GM18868 (cell line): ENCODE data around the gene MPG.
"Not testable (repeated sequence)": the region's sequence is repeated elsewhere in the genome, so short reads cannot be mapped to it uniquely, and the experiment has no call there.

ENCODE experiments used
- ATAC-seq: cut with Tn5 transposase; IDR thresholded peaks from one replicate; pipeline ENCODE4 v1.9.1; 2021; ENCODE audit warnings: mild to moderate bottlenecking, moderate library complexity; ENCODE audit not compliant: unreplicated experiment

Gene MPG, protein sequence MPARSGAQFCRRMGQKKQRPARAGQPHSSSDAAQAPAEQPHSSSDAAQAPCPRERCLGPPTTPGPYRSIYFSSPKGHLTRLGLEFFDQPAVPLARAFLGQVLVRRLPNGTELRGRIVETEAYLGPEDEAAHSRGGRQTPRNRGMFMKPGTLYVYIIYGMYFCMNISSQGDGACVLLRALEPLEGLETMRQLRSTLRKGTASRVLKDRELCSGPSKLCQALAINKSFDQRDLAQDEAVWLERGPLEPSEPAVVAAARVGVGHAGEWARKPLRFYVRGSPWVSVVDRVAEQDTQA

DNA sequence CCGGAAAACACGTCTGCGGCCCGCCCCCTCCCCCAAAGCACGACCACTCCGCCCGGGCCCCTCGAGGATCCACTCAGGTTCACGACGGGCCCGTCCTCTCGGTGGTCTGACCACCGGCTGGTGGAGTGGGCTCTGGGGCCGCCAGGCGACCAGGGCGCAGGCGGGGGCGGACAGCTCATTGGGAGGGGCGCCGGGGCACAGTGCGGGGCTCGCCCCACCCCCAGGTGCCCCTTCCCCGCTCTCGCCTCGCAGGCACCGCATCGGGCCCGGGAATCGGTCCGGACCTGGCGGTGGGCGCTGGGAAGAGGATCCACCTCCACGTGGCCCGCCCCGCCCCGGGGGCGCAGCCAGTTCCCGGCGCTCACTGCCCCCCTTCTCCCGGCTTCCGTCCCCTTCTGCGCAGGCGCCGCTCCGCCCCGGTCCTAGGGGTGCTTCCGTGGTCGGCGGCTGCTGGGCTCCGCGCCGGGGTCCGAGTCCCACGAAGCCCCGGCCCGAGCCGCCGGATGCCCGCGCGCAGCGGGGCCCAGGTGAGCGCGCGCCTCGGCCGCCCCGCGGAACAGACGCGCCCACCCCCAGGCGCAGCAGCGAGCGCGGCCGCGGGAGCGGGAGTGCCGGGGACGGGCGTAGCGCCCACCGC is at the start of gene MPG:
MPG (plus strand) TSS at position 419 of the 637 bp plus-strand sequence; CDS start at position 504, 85 bp downstream.
- no peak for ATAC-seq

DNA sequence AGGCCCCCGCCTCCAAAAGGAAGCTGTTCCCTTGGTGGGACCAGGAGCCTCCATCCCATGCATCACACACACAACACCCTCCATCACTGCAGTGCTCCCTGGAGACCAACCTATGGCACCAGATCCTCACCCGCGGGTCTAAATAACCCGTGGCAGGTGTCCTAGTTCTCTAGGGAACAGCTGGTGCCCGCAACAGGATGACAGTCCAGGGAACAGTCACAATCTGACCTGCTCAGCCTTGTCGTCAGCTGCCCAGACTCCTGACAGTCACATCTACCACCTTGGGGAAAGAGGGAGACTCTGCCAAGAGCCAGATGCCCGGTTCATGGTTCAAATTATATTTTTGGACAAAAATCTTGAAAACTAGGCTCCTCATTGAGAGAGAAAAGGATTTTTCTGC is 47.4 kb upstream of the MPG start:
- not testable (repeated sequence) for ATAC-seq

DNA sequence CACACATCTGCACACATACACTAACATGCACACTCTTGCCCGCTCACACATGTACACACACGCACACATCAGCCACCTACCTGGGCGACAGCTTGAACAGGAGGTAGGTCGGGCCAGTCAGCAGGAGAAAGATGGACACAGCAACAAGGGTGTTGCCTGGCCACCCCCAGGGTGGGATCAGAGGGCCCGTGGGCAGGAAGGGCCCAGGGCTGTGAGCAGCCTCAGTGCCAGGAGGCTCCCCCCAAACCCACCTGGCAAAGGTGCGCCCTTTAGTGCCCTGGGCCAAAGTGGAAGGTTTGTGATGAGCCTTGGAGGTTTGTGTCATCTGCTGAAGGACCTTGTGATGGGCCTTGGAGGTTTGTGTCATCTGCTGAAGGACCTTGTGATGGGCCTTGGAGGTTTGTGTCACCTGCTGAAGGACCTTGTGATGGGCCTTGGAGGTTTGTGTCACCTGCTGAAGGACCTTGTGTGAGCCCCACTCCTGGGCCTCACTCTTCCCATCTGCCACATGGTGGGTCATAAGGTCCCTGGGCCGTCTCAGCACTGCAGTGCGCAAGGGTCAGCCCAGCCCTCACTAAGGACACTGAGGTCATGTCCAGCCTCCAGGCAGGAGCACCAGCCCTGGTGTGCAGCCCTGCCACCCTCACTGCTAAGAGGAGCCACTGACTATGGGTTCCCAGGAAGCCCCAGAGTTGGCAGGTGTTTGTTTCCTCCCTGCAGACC is 44.7 kb upstream of the MPG start:
- ATAC-seq = not testable (repeated sequence)

DNA sequence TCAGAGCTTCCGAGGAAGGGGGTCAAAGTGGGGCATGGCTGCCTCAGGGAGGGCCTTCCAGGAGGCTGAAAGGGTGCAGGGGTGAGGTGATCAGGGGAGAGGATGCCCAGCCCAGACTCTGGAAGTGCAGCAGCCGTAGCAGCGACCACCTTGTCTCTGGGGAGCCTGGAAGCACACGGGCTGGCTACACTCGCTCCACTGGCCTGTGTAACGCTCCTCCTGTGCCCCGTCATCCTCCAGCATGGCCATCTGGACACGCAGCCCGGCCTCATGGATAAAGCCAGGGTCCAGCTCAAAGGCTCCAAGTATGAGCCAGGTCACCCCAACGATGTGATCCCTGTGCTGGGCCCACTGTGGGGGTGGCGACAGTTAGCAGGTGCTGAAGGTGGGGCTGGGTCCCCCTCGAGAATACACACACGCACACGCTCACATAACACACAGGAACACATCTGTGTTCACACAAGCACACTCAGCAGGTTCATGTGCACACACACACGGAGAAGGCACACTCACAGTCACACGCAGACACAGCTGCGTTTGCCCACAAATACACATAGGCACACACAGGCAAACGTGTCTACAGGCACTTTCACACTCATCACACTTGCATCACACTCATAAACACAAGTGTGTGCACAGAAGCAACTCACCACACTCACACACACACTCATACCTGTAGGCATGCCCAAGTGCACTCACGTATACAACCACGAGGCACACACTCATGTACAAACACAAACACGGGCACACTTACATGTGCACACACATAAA is 44.0 kb upstream of the MPG start:
- ATAC-seq = no peak

DNA sequence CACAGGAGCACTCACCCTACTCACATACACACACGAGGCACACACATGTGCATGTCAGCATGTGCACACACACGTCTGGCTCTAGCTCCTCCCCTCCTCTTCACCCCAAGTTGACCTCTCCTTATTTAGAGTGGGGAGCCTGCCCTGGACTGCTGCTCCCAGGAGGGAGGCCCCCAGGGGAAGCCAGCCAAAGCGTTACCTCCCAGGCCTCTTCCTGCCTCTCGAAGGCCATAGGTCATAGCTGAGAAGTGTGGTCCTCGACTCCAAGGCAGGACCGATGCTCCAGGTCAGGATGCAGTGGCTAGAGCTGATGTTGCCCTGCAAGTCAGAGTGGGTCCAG is 43.4 kb upstream of the MPG start:
- peak; percentile 5 for ATAC-seq

DNA sequence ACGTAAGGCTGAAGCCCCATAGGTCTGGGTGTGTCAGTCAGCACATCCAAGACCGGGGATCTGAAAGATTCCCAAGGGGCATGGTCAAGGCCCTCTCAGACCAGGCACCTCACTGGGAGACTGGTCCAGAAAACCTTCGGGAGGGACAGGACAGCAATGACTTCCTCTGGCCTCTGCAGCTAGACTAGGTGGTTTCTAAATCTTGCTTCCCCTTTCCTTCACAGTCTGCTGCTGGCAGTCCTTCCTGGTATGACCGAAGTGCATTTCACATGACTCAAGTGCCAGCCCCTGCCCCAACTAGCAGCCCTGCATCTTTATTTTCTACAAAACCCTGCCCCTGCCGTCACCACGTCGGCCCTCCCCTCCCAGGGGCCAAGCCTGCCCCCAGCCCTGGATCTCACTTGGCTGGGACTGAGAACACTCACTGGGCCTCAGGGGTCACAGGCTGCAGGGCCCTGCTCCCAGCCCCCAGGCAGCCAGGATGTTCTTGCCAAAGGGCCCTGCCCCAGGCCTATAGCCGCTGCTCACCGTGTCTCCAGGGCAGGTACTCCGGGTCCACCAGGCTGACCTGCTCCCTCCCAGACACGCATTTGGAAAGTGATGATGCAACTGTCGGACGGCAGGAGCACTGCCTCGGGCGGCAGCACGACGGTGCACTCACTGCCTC is 42.9 kb upstream of the MPG start:
- peak; percentile 58 for ATAC-seq

DNA sequence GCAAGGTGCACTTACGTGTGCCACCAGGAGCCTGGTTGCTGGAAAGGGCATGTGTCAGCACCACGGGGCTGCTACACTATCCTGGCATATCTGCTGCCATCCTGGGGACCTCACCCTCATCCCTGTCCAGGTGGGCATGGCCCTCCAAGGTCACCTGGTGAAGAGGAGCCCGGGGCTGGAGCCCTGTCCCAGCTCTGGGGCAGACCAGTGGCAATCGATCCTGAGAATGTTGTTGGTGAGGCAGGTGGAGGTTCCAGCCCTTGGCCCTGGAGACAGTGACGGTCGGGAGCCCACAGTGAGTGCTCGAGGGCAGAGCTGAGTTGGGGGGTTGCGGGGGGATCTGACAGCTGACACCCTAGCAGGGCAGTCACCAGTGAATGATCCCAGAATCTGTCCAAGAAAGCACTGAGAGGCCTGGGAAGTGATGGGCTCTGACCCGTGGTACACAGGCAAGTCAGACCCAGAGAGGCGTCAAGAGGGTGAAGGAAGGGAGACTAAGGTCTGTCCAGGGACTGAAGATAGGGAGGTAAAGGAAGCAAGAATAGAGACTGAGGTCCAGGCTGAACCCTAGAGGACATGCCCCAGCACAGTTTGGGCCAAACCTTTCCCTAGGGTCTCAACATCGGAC is 42.2 kb upstream of the MPG start:
- no peak for ATAC-seq

DNA sequence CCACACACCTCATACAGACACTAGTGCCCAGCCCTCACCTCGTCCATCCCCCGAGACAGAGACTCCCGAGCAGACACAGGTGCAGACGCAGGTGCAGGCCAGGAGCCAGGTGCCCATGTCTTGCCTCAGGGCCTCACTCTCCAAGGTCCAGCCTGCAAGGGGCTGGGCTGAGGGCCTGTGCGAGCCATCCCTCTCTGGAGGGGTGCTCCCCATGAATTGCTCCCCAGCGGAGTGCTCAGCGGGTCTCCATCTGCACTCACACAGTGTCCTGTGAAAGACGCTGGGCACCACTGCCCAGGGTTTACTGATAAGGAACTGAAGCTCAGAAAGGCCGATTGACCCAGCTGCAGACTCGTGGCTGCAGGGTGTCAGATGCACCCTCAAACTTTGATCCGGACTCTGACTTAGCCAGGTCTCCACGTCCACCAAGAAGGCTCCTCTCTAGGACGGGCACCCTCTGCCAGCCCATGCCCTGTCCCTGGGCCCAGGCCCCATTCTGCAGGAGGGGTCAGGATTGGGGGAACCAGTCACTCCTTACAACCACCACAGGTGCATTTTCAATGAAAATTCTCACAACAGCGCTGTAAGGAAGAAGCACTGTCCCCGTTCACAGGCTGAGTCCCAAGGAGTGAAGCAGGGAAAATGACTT is 41.6 kb upstream of the MPG start:
- ATAC-seq = no peak

DNA sequence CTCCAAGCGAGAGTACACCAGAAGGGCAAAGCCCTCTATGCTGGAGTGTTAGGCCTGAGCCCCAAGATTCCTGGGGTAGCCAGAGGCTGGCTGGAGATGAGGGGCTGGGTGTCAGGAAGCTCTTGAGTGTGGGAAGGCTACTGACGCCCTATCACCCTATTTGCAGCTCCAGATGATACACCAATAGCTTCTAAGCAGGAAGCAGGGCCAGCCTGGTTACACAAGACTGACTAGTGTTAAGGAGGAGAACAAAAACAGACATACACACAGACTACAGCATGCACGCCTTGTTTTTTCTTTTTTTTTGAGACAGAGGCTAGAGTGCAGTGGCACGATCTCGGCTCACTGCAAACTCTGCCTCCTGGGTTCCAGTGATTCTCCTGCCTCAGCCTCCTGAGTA is 40.5 kb upstream of the MPG start:
- no peak for ATAC-seq

DNA sequence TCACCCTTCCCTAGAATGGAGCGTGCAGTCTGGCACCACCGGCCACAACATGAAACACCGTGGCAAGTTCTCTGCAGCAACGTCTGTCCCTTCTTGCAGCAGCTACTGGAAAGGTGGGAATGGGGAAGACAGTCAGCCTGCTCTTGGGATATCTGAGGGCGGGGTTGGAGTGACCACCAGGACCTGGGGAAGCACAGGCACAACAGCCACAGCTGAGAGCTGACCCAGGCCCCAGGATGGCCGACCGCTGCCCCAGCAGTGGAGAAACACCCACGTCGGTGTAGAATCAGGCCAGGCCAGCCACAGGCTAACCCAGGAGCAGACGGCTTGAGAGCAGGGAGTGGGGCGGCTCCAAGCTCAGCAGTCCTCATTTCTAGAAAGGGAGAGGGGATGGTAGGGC is 39.8 kb upstream of the MPG start:
- not testable (repeated sequence) for ATAC-seq

DNA sequence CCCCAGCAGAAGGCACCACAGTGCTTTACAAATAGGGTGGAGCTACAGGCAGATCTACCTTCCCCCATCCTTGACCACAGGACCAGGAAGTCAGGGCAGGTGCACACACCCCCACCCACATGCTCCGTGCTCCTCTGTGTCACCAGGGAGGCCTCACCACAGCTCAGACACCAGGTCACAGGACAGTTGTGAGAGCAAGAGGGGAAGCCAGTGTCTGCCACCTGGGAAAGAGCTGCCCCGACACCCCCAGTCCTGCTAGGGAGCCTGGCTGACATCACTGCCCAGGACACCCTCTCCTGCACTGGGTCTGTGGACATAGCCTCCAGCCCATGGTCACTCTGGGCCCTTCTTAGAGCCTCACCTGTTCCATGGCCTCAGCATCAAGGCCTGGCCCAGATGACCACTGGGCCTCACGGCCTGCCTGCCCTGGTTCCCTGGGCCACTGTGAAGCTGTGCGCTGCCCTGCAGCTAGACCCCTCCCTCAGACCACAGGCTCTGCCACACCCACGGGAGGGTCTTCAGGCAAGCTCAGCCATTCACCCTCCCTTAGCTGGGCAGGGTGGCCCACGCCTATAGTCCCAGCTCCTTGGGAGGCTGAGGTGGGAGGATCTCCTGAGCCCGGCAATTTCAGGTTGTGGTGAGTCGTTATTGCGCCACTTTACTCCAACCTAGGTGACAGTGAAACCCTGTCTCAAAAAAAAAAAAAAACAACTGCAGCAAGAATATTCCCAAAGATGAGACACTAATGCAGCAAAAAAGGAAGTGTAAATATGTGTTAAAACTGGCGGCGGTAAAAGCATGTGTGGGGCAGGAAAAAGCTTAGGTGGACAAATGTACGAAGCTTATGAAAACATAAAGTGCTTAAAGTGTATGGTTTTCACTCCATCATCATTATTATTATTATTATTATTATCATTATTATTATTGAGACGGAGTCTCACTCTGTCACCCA is 38.8 kb upstream of the MPG start:
- ATAC-seq = peak; percentile 76

DNA sequence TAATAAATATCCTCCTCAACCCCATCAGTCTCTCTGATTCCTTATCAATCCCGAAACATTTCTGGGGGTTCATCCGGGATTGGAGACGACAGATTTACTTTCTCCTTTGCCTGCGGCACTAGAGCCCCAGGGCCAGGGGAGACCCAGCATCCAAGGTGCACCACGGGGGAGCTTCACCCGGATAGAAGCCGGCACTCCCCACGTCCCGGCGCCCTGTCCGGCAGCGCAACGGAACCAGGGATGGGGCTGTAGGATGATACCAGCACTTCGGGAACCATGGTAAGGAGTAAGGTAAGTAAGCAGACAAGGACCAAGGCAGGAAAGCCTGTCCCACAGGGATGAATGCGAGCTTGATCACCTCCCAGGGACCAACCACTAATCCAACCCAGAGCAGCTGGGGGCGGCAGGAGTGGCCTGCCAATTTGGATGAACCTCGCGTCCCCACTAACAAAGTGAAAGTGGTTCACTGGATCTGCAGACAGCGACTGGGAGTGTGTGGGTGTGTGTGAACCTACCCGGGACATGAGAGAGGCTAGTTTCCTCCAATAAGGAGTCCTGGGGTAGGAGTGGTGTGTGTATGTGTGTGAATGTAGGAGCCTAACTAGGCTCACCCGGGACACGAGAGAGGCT is 36.5 kb upstream of the MPG start:
- ATAC-seq = no peak

DNA sequence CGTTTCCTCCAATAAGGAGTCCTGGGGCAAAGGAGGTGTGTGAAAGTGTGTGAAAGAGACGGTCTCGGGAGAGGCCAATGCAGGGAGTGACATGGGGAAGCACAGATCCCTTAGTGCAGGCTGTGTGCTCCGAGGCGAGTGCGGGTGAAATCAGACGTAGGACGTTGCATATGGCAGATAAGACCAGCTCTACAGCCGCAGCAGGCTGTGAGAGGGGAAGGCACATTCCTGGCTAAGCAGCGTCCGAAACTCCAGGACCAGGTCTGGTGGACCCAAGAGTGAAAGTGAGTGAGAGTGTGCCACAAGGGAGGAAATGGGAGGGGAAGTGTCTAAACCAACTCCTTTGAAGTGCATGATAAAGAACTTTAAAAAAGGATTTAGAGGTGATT is 36.0 kb upstream of the MPG start:
- no peak for ATAC-seq

DNA sequence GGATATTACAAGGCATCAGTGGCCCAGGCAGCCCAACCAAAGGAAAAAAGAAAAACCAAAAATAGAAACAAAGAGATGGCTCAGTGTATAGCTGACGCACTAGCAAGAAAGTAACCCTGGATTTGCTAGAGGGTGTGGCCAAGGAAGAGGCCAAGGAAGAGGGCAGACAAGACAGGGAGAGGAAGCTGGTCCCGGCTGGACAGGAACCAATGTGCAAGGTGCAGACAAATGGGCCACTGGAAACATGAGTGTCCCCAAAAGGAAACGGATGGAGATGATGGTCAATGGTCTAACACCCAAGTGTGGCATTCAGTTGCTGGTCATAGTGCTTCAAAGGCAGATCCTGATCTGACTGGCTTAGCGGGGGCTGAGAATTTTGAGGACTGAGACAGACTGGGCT is 35.3 kb upstream of the MPG start:
- no peak for ATAC-seq

DNA sequence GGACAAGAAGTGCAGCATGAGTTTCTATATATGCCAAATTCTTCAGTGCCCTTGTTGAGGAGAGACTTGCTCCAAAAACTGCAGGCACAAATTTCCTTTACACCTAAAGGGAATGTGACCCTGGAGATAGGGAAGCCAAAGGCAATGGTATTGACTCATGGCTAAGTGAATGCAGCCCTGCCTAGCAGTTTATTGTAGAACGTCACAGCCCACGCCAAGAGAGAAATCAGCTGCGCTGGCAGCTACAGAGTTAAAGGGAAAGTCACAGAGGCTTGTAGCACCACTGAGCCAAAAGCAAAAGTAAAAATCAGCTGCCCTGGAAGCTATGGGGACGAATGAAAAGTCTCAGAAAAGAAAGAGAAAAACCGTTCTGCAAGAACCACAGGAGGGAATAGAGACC is 34.7 kb upstream of the MPG start:
- no peak for ATAC-seq

DNA sequence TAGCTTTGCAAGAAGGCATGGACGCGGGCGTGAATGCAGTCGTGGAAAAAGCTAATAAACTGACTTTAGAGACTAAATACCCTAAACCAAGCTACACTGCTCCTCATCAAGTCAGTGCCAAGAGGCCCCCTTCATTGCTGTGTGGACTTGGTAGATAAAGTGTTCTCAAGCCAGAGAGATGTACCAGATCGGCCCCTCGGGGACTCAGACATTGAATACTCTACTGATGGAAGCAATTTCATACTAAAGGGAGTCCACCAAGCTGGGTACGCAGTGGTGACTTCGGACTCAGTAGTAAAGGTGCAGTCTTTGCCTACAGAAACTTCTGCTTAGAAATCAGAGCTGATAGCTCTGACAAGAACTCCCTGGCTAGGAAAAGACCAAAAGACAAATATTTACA is 33.4 kb upstream of the MPG start:
- no peak for ATAC-seq

DNA sequence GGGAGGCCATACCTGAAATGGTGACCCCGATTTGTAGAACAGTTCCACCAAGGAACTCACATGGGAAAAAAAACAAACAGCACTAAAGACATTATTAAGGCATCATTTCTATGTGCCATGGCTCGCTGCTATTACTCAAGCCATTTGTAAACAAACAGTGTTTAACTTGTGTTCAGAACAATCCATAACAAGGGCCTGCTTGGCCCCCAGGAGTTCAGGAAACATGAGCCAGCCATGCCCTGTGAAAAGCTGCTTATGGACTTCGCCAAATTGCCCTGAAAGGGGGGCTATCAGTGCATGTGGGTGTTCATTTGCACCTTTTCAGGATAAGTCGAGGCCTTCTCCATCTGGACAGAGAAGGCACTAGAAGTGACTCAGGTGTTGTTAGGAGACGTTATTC is 32.6 kb upstream of the MPG start:
- ATAC-seq = no peak

DNA sequence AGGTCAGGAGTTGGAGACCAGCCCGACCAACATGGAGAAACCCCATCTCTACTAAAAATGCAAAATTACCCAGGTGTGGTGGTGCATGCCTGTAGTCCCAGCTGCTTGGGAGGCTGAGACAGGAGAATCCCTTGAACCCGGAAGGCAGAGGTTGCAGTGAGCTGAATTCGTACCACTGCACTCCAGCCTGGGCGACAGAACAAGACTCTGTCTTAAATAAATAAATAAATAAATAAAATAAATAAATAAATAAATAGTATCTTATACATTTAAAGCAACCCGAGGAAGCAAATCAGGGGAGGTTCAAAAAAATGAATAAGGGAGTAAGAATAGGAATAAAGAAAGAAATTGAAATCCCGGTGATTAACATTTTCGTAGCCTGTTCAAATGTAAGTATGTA is 31.5 kb upstream of the MPG start:
- not testable (repeated sequence) for ATAC-seq
